CD14-positive monocyte (primary cell): Measurements from ENCODE around the gene TDRD6. TPM values are rescaled to one million over a fixed set of nuclear protein-coding genes. Genes with fewer than 3 reads are reported as not detected.
A peak's percentile ranks its signal among the peaks of the same experiment; 100 is the strongest.

Experiments
- DNase-seq, 3 donors: peaks; one replicate each; pipeline ENCODE4 v3.0.0-alpha.2; 2011 to 2022
- H2AFZ ChIP-seq: 2 replicates; pipeline ENCODE4 v1.6.0; 2012; ENCODE audit warnings: mild to moderate bottlenecking, low read depth, low read length, inconsistent platforms; ENCODE audit not compliant: insufficient read depth, poor library complexity, severe bottlenecking
- H3K27ac ChIP-seq, 2 donors: 1 replicate in 1 of 2; 2 replicates in 1 of 2; pipeline ENCODE4 v1.5.1; 2012 to 2013; ENCODE audit warnings: low read length in 2 of 2, control low read depth in 1 of 2, inconsistent platforms in 1 of 2, low read depth in 1 of 2, mild to moderate bottlenecking in 1 of 2
- H3K27me3 ChIP-seq, 2 donors: one replicate each; pipeline versions ENCODE4 v1.6.0 to v1.6.1; 2011 to 2013; ENCODE audit warnings: low read length in 2 of 2; ENCODE audit not compliant: control insufficient read depth in 2 of 2, insufficient read depth in 2 of 2
- H3K36me3 ChIP-seq, 2 donors: replicated peaks in 1 of 2; 1 replicate in 1 of 2; 2 replicates in 1 of 2; pipeline versions ENCODE4 v1.5.1 to v1.6.1; 2012 to 2013; ENCODE audit warnings: low read length in 2 of 2, control low read depth in 1 of 2, inconsistent platforms in 1 of 2, mild to moderate bottlenecking in 1 of 2; ENCODE audit not compliant: insufficient read depth in 2 of 2, control insufficient read depth in 1 of 2
- H3K4me1 ChIP-seq, 2 donors: 1 replicate in 1 of 2; 2 replicates in 1 of 2; pipeline versions ENCODE4 v1.5.1 to v1.6.1; 2012 to 2013; ENCODE audit warnings: low read length in 2 of 2, control low read depth in 1 of 2, inconsistent platforms in 1 of 2, mild to moderate bottlenecking in 1 of 2, moderate library complexity in 1 of 2; ENCODE audit not compliant: insufficient read depth in 2 of 2, control insufficient read depth in 1 of 2
- H3K4me2 ChIP-seq: replicated peaks from 2 replicates; pipeline ENCODE3; 2012; ENCODE audit warnings: low read length, moderate library complexity, mild to moderate bottlenecking; ENCODE audit not compliant: poor library complexity, severe bottlenecking; ENCODE audit errors: extremely low read depth
- H3K4me3 ChIP-seq, 3 experiments: fragments of 200-600 bp in 1 of 3; sonication (generic) in 1 of 3; replicated peaks in 1 of 3; 1 replicate in 2 of 3; 2 replicates in 1 of 3; pipeline ENCODE4 v1.5.1; 2011 to 2013; ENCODE audit warnings: low read length in 3 of 3, mild to moderate bottlenecking in 3 of 3, control low read depth in 2 of 3, low read depth in 2 of 3, inconsistent platforms in 1 of 3, moderate library complexity in 1 of 3
- H3K79me2 ChIP-seq: 2 replicates; pipeline ENCODE4 v1.6.0; 2012; ENCODE audit warnings: mild to moderate bottlenecking, control low read depth, inconsistent platforms, low read length, moderate library complexity; ENCODE audit not compliant: insufficient read depth
- H3K9ac ChIP-seq: 2 replicates; pipeline ENCODE4 v1.6.0; 2017; ENCODE audit warnings: low read length, mild to moderate bottlenecking; ENCODE audit not compliant: insufficient read depth, poor library complexity, severe bottlenecking
- H3K9me3 ChIP-seq, 2 donors: replicated peaks in 1 of 2; 1 replicate in 1 of 2; 2 replicates in 1 of 2; pipeline versions ENCODE4 v1.5.1 to v1.6.1; 2012 to 2013; ENCODE audit warnings: low read length in 2 of 2, control low read depth in 1 of 2; ENCODE audit not compliant: control insufficient read depth in 1 of 2, insufficient read depth in 1 of 2
- H4K20me1 ChIP-seq: 2 replicates; pipeline ENCODE4 v1.6.0; 2012; ENCODE audit warnings: mild to moderate bottlenecking, low read length, control low read depth, moderate library complexity; ENCODE audit not compliant: insufficient read depth
- H3K27ac Mint-ChIP-seq, 7 donors: one replicate each; pipeline ENCODE4 v1.8.0; 2020; ENCODE audit warnings: mild to moderate bottlenecking in 7 of 7, mixed read lengths in 7 of 7, moderate library complexity in 6 of 7, inconsistent platforms in 2 of 7
- H3K27me3 Mint-ChIP-seq, 3 donors: one replicate each; pipeline ENCODE4 v1.8.0; 2021 to 2022; ENCODE audit warnings: low read depth in 3 of 3, mild to moderate bottlenecking in 3 of 3, mixed read lengths in 3 of 3, moderate library complexity in 3 of 3, inconsistent platforms in 1 of 3
- H3K36me3 Mint-ChIP-seq, 2 donors: one replicate each; pipeline ENCODE4 v1.8.0; 2020; ENCODE audit warnings: mixed read lengths in 2 of 2, inconsistent platforms in 1 of 2, mild to moderate bottlenecking in 1 of 2
- H3K4me1 Mint-ChIP-seq: one replicate; pipeline ENCODE4 v1.8.0; 2020; ENCODE audit warnings: mild to moderate bottlenecking, mixed read lengths
- H3K4me3 Mint-ChIP-seq, 2 donors: one replicate each; pipeline ENCODE4 v1.8.0; 2020; ENCODE audit warnings: mild to moderate bottlenecking in 2 of 2, mixed read lengths in 2 of 2, moderate library complexity in 1 of 2
- H3K9me3 Mint-ChIP-seq, 7 donors: one replicate each; pipeline ENCODE4 v1.8.0; 2020 to 2022; ENCODE audit warnings: mixed read lengths in 7 of 7, mild to moderate bottlenecking in 6 of 7, moderate library complexity in 6 of 7, inconsistent platforms in 2 of 7
- WGBS: methylation state at CpG from one replicate; pipeline ENCODE4 v1.1.5; 2013; ENCODE audit warnings: missing lambda C conversion rate; ENCODE audit not compliant: insufficient coverage; 5-methylcytosine and 5-hydroxymethylcytosine counted together
- intact Hi-C, 2 donors: fragments of 100-400 bp; cut with micrococcal nuclease; formaldehyde crosslinking; loops; one replicate each; pipeline versions ENCODE4 v1.15.0 to v1.15.1; 2023
- polyA plus RNA-seq, 3 donors: library from polyadenylated mRNA; depleted of rRNA in 1 of 3; unstranded in 2 of 3; stranded (reverse) in 1 of 3; fragments of 300-500 nt in 2 of 3; fragments of >200 nt in 1 of 3; fragmentation: Illumina TruSeq in 2 of 3; gene quantifications; 1 replicate in 2 of 3; 2 replicates in 1 of 3; pipeline ENCODE4 v1.2.3, GENCODE V29; 2012 to 2021
- TF ChIP-seq, protein P1 (sequence below): fragments of 200-600 bp; IDR thresholded peaks from one replicate; pipeline ENCODE4 v1.8.0; 2022; ENCODE audit warnings: antibody characterized with exemption, mild to moderate bottlenecking

The TDRD6 gene
- polyA plus RNA-seq, 3 donors: 0.29 to 0.94 TPM; not detected in 1

DNA sequence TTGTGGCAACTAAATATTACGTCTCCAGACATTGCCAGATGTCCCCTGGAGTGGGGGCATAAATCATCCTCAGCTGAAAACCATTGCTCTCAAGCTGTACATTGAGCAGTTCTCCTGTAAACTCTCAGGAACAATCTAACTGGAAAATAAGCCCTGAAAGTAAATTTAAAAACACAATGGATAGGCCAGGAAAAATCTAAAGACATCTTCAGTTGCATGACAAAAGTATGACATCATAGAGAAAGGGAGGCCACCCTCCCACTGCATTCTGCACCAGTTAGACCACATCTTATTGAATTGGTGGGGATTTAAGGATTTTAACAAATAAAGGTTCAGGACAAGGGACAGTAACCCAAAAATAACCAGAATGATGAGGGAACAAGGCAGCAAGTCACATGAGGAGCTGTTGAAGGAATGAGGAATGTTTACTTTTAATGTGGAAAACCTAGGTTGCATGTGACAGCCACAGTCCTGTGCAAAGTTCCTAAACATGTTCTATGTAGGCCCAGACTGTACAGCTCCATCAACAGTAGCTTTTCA, 42.2 kb downstream of the TDRD6 start:
- H3K79me2 ChIP-seq: no peaks in the 10 kb centered on the region
- intact Hi-C loops: loop anchor here (5.0 kb wide), 1 partner anchor 42 kb away; no protein-coding TSS in a partner anchor
- H3K4me3 ChIP-seq: no peak overlapping the region
- H3K4me3 Mint-ChIP-seq: no peak overlapping the region
- H3K4me1 Mint-ChIP-seq: peaks cover 49% of the 10 kb centered on the region
- peaks cover 37 to 48% of the 10 kb centered on the region in 2 donors for H3K4me1 ChIP-seq
- H3K4me2 ChIP-seq: no peak overlapping the region
- H4K20me1 ChIP-seq: no peaks in the 10 kb centered on the region
- no peak overlapping the region for H2AFZ ChIP-seq
- no peaks in the 10 kb centered on the region for H3K9me3 ChIP-seq
- H3K9ac ChIP-seq: no peak overlapping the region
- peak overlapping the region in 1 of 2 donors; percentile 74 for H3K27ac ChIP-seq
- H3K27me3 Mint-ChIP-seq: peaks cover 4 to 14% (median 13%) of the 10 kb centered on the region in 3 donors
- H3K27me3 ChIP-seq: no peaks in the 10 kb centered on the region
- H3K36me3 ChIP-seq: no peaks in the 10 kb centered on the region
- 100% methylated on average over 1 of the region's 1 CpG for WGBS
- TF ChIP-seq, protein P1, sequence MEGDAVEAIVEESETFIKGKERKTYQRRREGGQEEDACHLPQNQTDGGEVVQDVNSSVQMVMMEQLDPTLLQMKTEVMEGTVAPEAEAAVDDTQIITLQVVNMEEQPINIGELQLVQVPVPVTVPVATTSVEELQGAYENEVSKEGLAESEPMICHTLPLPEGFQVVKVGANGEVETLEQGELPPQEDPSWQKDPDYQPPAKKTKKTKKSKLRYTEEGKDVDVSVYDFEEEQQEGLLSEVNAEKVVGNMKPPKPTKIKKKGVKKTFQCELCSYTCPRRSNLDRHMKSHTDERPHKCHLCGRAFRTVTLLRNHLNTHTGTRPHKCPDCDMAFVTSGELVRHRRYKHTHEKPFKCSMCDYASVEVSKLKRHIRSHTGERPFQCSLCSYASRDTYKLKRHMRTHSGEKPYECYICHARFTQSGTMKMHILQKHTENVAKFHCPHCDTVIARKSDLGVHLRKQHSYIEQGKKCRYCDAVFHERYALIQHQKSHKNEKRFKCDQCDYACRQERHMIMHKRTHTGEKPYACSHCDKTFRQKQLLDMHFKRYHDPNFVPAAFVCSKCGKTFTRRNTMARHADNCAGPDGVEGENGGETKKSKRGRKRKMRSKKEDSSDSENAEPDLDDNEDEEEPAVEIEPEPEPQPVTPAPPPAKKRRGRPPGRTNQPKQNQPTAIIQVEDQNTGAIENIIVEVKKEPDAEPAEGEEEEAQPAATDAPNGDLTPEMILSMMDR: no peak
- peaks cover 0 to 5% (median 3%) of the 10 kb centered on the region in 7 donors for H3K9me3 Mint-ChIP-seq
- peak overlapping the region in 3 of 7 donors; percentile 27 to 92 (median 42) for H3K27ac Mint-ChIP-seq
- no peak for DNase-seq
- H3K36me3 Mint-ChIP-seq: peaks cover 18 to 32% of the 10 kb centered on the region in 2 donors

DNA sequence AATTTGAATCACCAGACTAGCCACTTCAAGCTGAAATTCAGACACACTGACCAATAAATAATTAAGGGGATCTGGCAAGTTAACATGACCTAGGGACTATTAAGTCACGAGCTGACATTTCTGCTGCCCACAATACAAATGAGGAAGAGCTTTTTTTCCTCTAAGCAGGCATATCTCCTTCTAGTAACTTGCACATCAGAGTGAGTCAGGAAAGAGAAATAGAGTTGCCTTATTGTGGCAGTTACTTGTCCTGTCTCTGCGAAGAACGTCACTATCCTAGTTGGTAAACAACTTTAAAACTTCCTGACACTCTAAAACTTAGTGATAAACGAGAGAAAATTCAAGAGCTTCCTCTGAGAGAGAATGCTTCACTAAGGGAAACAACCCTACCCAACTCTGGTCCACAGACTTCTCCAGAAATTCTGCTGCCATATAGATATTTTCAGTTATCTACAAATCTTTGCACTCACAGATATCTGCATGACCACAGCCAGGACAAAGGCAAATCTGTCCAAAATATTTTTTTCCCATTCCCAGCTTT, 43.3 kb downstream of the TDRD6 start:
- peak overlapping the region in 1 of 2 donors; percentile 61 for H3K4me3 Mint-ChIP-seq
- Histone ChIP-seq H3K27ac (peak overlapping the region in 1 of 2 donors; percentile 74), H3K9ac (no peak overlapping the region), H3K27me3 (peaks cover 1 to 7% of the 10 kb centered on the region in 2 donors), H3K4me3 (peak overlapping the region in 1 of 3 experiments; percentile 10), H3K79me2 (no peaks in the 10 kb centered on the region), H3K9me3 (no peaks in the 10 kb centered on the region), H4K20me1 (no peaks in the 10 kb centered on the region), H2AFZ (no peak overlapping the region), H3K36me3 (no peaks in the 10 kb centered on the region), H3K4me1 (peaks cover 43 to 60% of the 10 kb centered on the region in 2 donors), H3K4me2 (peak overlapping the region; percentile 24)
- peak; percentile 83 to 91 (median 89) for DNase-seq
- peaks cover 0 to 5% (median 3%) of the 10 kb centered on the region in 7 donors for H3K9me3 Mint-ChIP-seq
- TF ChIP-seq, protein P1: no peak
- H3K27me3 Mint-ChIP-seq: peaks cover 5 to 24% (median 20%) of the 10 kb centered on the region in 3 donors
- WGBS: no CpG with 5 or more reads among the region's 4 CpGs
- intact Hi-C loops: loop anchor here (5.0 kb wide), 1 partner anchor 41 kb away; no protein-coding TSS in a partner anchor
- peaks cover 22 to 33% of the 10 kb centered on the region in 2 donors for H3K36me3 Mint-ChIP-seq
- peak overlapping the region; percentile 85 to 93 (median 89) for H3K27ac Mint-ChIP-seq
- H3K4me1 Mint-ChIP-seq: peaks cover 56% of the 10 kb centered on the region
